ENCODE data around the gene PLEKHM1.
"Not testable (repeated sequence)": the region's sequence is repeated elsewhere in the genome, so short reads cannot be mapped to it uniquely, and the experiment has no call there.

DNA sequence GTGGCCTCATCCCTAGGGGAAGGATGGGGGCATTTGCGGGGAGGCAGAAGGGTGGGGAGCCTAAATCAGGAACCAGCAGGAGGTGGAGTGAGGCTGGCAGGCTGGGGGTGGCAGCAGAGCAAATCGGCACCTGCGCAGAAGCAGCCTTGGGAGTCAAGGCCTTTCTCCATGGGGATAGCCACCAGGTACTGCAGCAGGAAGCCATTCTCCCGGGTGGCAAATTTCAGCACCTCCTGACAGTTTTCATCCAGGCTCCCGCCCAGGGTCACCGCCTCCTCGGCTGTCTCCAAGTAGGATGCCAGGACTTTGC is 37.3 kb downstream of the PLEKHM1 start:
- TF ChIP-seq, protein P1, sequence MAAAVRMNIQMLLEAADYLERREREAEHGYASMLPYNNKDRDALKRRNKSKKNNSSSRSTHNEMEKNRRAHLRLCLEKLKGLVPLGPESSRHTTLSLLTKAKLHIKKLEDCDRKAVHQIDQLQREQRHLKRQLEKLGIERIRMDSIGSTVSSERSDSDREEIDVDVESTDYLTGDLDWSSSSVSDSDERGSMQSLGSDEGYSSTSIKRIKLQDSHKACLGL (CRISPR knock-in tag; IDR thresholded peaks at IDR 0.05), result not testable (repeated sequence)
- TF ChIP-seq HNF1B (CRISPR knock-in tag; IDR thresholded peaks at IDR 0.05); ARNT (IDR thresholded peaks at IDR 0.05); EP300 (IDR thresholded peaks at IDR 0.05; ENCODE audit: low read depth in 2 of 2, low read length in 2 of 2); EP300 (CRISPR knock-in tag; IDR thresholded peaks at IDR 0.05; ENCODE audit: borderline replicate concordance); TGIF2 (CRISPR knock-in tag; IDR thresholded peaks at IDR 0.05): not testable (repeated sequence)
- TF ChIP-seq, protein P2, sequence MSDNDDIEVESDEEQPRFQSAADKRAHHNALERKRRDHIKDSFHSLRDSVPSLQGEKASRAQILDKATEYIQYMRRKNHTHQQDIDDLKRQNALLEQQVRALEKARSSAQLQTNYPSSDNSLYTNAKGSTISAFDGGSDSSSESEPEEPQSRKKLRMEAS (IDR thresholded peaks at IDR 0.05), result not testable (repeated sequence)
- TF ChIP-seq, protein P3, sequence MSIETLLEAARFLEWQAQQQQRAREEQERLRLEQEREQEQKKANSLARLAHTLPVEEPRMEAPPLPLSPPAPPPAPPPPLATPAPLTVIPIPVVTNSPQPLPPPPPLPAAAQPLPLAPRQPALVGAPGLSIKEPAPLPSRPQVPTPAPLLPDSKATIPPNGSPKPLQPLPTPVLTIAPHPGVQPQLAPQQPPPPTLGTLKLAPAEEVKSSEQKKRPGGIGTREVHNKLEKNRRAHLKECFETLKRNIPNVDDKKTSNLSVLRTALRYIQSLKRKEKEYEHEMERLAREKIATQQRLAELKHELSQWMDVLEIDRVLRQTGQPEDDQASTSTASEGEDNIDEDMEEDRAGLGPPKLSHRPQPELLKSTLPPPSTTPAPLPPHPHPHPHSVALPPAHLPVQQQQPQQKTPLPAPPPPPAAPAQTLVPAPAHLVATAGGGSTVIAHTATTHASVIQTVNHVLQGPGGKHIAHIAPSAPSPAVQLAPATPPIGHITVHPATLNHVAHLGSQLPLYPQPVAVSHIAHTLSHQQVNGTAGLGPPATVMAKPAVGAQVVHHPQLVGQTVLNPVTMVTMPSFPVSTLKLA (IDR thresholded peaks at IDR 0.05), result not testable (repeated sequence)
